HepG2 (cell line): ENCODE results near the gene KLF3. TPM values are rescaled to one million over a fixed set of nuclear protein-coding genes. Genes with fewer than 3 reads are reported as not detected.
A peak's percentile ranks its signal among the peaks of the same experiment; 100 is the strongest.

Experiments
- ATAC-seq: fragments of 200-7000 bp; cut with Tn5 transposase; 3 replicates; pipeline ENCODE4 v1.9.1; 2020; ENCODE audit warnings: mild to moderate bottlenecking, moderate library complexity
- BruUV-seq: library from RNA; stranded (reverse); fragments of 400-500 nt; replicated peaks from 2 replicates; lab custom pipeline; 2021; lab: Mats Ljungman, UMichigan
- CTCF ChIA-PET: fragments of 300-600 bp; formaldehyde crosslinking; extraction: SDS; loops from one replicate; lab custom pipeline; 2021; ENCODE audit warnings: low total read pairs, inconsistent platforms, low intra/inter-chr PET ratio; lab: Yijun Ruan, JAX
- POLR2A ChIA-PET: fragments of 350-600 bp; sonication (Branson Sonifier 250); formaldehyde crosslinking; loops from one replicate; lab custom pipeline; 2020; ENCODE audit warnings: antibody characterized with exemption, inconsistent platforms; lab: Yijun Ruan, JAX
- DNase-seq: peaks from one replicate; pipeline ENCODE4 v3.0.0-alpha.2; 2015; ENCODE audit warnings: low spot score
- FAIRE-seq: peaks from 3 replicates; lab custom pipeline; 2011; peaks lifted over from hg19 to GRCh38; lab: Jason Lieb, UNC
- H2AFZ ChIP-seq: one replicate; pipeline ENCODE4 v1.6.1; 2011; ENCODE audit warnings: low read length, inconsistent platforms
- H3K27ac ChIP-seq: fragments of 300-600 bp; 3 replicates; pipeline ENCODE4 v1.8.0; 2011; ENCODE audit warnings: mixed run types, mild to moderate bottlenecking, mixed read lengths, low read length, inconsistent platforms; ENCODE audit not compliant: insufficient read depth; ENCODE audit errors: extremely low read length
- H3K27me3 ChIP-seq, 2 experiments: fragments of 200-600 bp in 1 of 2; 2 replicates in 1 of 2; 3 replicates in 1 of 2; pipeline versions ENCODE4 v1.6.0 to v1.8.0; 2011; ENCODE audit warnings: low read length in 2 of 2, mild to moderate bottlenecking in 2 of 2, moderate library complexity in 2 of 2, inconsistent platforms in 1 of 2; ENCODE audit not compliant: insufficient read depth in 2 of 2, control insufficient read depth in 1 of 2
- H3K36me3 ChIP-seq, 2 experiments: fragments of 200-600 bp in 1 of 2; replicated peaks in 1 of 2; 2 replicates in 1 of 2; 3 replicates in 1 of 2; pipeline versions ENCODE4 v1.5.1 to v1.8.0; 2011; ENCODE audit warnings: low read length in 2 of 2, inconsistent platforms in 1 of 2; ENCODE audit not compliant: insufficient read depth in 2 of 2, control insufficient read depth in 1 of 2
- H3K4me1 ChIP-seq: 2 replicates; pipeline ENCODE4 v1.5.1; 2012; ENCODE audit warnings: low read length, inconsistent platforms; ENCODE audit not compliant: insufficient read depth
- H3K4me2 ChIP-seq: 2 replicates; pipeline ENCODE4 v1.6.0; 2011; ENCODE audit warnings: low read depth, low read length, inconsistent platforms
- H3K4me3 ChIP-seq, 3 experiments: fragments of 200-600 bp in 1 of 3; sonication (generic), shearing (Covaris generic) in 1 of 3; replicated peaks in 1 of 3; 2 replicates each; pipeline ENCODE4 v1.5.1; 2011 to 2016; ENCODE audit warnings: low read length in 3 of 3, inconsistent platforms in 2 of 3, low read depth in 2 of 3, mild to moderate bottlenecking in 2 of 3, control low read depth in 1 of 3, mixed read lengths in 1 of 3; ENCODE audit not compliant: insufficient read depth in 1 of 3
- H3K79me2 ChIP-seq: one replicate; pipeline ENCODE4 v1.6.1; 2011; ENCODE audit warnings: low read length, inconsistent platforms; ENCODE audit not compliant: insufficient read depth
- H3K9ac ChIP-seq: 2 replicates; pipeline ENCODE4 v1.6.0; 2011; ENCODE audit warnings: mild to moderate bottlenecking, low read depth, low read length, inconsistent platforms; ENCODE audit not compliant: insufficient read depth
- H3K9me3 ChIP-seq: 2 replicates; pipeline ENCODE4 v1.5.1; 2012; ENCODE audit warnings: mild to moderate bottlenecking, low read length
- H4K20me1 ChIP-seq: 2 replicates; pipeline ENCODE4 v1.6.0; 2011; ENCODE audit warnings: inconsistent platforms, mild to moderate bottlenecking, low read length, moderate library complexity; ENCODE audit not compliant: insufficient read depth
- DRAP1 ChIP-seq: IDR thresholded peaks from 2 replicates; pipeline ENCODE4 v1.6.1; 2016; ENCODE audit warnings: missing genetic modification reagents, missing compliant biosample characterization
- HIVEP1 ChIP-seq: sonication (generic); formaldehyde crosslinking; IDR thresholded peaks from 2 replicates; pipeline ENCODE4 v1.4.0; 2020; ENCODE audit warnings: mild to moderate bottlenecking, missing genetic modification reagents
- HNF1A ChIP-seq, 2 experiments: sonication (generic) in 1 of 2; formaldehyde crosslinking in 1 of 2; IDR thresholded peaks; 2 replicates each; pipeline versions ENCODE4 v1.4.0 to v1.6.1; 2016 to 2020; ENCODE audit warnings: borderline replicate concordance in 1 of 2, low read depth in 1 of 2, mild to moderate bottlenecking in 1 of 2, missing genetic modification reagents in 1 of 2
- HNF1B ChIP-seq: sonication (generic); formaldehyde crosslinking; IDR thresholded peaks from 2 replicates; pipeline ENCODE4 v1.5.1; 2020; ENCODE audit warnings: mild to moderate bottlenecking, moderate library complexity, missing genetic modification reagents
- IKZF4 ChIP-seq: sonication (generic); formaldehyde crosslinking; IDR thresholded peaks from 2 replicates; pipeline ENCODE4 v1.5.1; 2020; ENCODE audit warnings: borderline replicate concordance, mild to moderate bottlenecking, low read depth, missing genetic modification reagents; ENCODE audit errors: not compliant biosample characterization
- MEF2D ChIP-seq: sonication (generic); formaldehyde crosslinking; IDR thresholded peaks from 2 replicates; pipeline ENCODE4 v1.5.1; 2020; ENCODE audit warnings: mild to moderate bottlenecking, missing genetic modification reagents
- POLR2AphosphoS5 ChIP-seq: IDR thresholded peaks from 2 replicates; pipeline ENCODE4 v1.6.1; 2012; ENCODE audit warnings: low read depth, low read length
- RARA ChIP-seq: IDR thresholded peaks from 2 replicates; pipeline ENCODE4 v1.6.1; 2016; ENCODE audit warnings: missing genetic modification reagents, missing compliant biosample characterization
- RXRB ChIP-seq: IDR thresholded peaks from 2 replicates; pipeline ENCODE4 v1.6.1; 2016; ENCODE audit warnings: borderline replicate concordance, missing genetic modification reagents, missing compliant biosample characterization
- SALL1 ChIP-seq: sonication (generic); formaldehyde crosslinking; IDR thresholded peaks from 2 replicates; pipeline ENCODE4 v1.8.0; 2022; ENCODE audit warnings: mild to moderate bottlenecking, missing genetic modification reagents
- ZC3H13 ChIP-seq: sonication (generic); formaldehyde crosslinking; IDR thresholded peaks from 2 replicates; pipeline ENCODE4 v1.8.1; 2023; ENCODE audit warnings: mild to moderate bottlenecking, missing genetic modification reagents, moderate library complexity
- ZFP62 ChIP-seq: sonication (generic); formaldehyde crosslinking; IDR thresholded peaks from 2 replicates; pipeline ENCODE4 v1.4.0; 2020; ENCODE audit warnings: missing genetic modification reagents
- ZNF224 ChIP-seq: sonication (generic); formaldehyde crosslinking; IDR thresholded peaks from 2 replicates; pipeline ENCODE4 v1.5.0; 2020; ENCODE audit warnings: mild to moderate bottlenecking, missing genetic modification reagents
- ZNF382 ChIP-seq: sonication (generic); formaldehyde crosslinking; IDR thresholded peaks from 2 replicates; pipeline ENCODE4 v1.5.0; 2020; ENCODE audit warnings: missing genetic modification reagents, mild to moderate bottlenecking, borderline replicate concordance
- ZNF891 ChIP-seq: sonication (generic); formaldehyde crosslinking; IDR thresholded peaks from 2 replicates; pipeline ENCODE4 v1.5.0; 2020; ENCODE audit warnings: mild to moderate bottlenecking, missing genetic modification reagents
- WGBS: methylation state at CpG from one replicate; pipeline ENCODE4 v1.1.6; 2017; ENCODE audit warnings: low lambda C conversion rate; 5-methylcytosine and 5-hydroxymethylcytosine counted together
- in situ Hi-C: cut with HindIII; loops from 2 replicates; pipeline ENCODE4 v1.10.0; 2017; ENCODE audit warnings: low pct_unique_long_range_greater_than_20kb; ENCODE audit not compliant: extremely low pct_ligation_motif_present
- intact Hi-C: fragments of 100-400 bp; cut with micrococcal nuclease; formaldehyde crosslinking; loops from one replicate; pipeline ENCODE4 v1.10.0; 2022; ENCODE audit not compliant: unreplicated experiment
- polyA plus RNA-seq, 8 experiments: library from polyadenylated mRNA; depleted of rRNA in 3 of 8; stranded (reverse) in 7 of 8; unstranded in 1 of 8; fragments of >200 nt; fragmentation: Illumina TruSeq in 4 of 8; extraction: Trizol in 4 of 8; gene quantifications; 2 replicates each; pipeline versions ENCODE4 v1.2.1 to v1.2.3, GENCODE V29; 2011 to 2016; ENCODE audit warnings: low read depth in 4 of 8, missing spikeins in 1 of 8, mixed read lengths in 1 of 8; ENCODE audit not compliant: insufficient read depth in 1 of 8
- total RNA-seq, 5 experiments: library from RNA; depleted of rRNA; stranded (reverse); fragments of >200 nt; fragmentation: Illumina TruSeq; extraction: Trizol; gene quantifications; 2 replicates each; pipeline ENCODE4 v1.2.3, GENCODE V29; 2016; ENCODE audit warnings: low read depth in 1 of 5

KLF3 gene
- total and polyA plus RNA-seq, 2 of the 13 experiments (the other 11 are each of a cell fraction or from before 2014, with no cell fraction given), result 29.1 to 37.8 TPM

DNA sequence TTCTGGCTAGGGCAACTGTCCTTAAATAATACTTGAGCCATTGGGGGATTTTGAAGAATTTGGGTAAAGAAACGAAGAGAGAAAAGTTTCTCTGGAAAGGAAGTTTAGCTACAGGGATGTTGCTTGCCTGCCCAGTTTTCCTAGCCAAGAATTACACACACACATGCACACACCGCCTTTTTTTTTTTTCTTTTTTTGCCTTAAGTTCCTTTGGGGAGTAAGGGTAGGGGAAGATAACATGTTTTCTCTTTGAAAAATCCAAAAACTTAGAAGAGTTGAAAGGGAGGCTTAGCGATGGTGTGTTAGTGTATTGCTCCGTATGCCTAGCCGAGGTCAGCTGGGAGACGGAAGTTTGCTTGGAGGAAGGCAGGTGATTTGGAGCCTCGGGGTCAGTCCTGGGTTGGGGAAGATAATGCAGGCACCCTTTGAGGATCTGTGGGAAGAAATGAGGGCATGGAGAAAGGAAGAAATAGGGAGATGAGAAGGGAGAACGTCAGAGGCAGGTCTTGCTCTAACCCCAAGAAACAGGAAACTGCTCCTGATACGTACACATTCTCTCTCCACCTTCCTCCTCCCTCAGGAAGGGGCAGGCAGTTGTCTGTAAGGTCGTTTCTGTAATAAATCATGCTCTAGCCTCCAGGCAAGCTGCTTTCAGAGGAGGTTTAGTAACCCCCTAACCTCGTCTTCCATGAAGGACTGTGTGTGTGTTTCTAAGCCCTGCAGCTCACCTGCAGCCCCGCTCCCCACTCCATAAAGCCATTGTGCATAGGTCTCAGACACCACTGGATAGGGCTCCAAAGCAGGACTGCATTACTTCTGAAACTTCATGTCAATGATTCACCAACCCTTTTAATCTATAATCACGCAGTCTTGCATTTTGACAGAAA is 10.5 kb downstream of the KLF3 start:
- H3K36me3 ChIP-seq, result peaks cover 0 to 15% of the 10 kb centered on the region in 2 experiments; a peak in 3 of 5 replicates
- no peak overlapping the region for H2AFZ ChIP-seq
- H3K9ac ChIP-seq, result peak overlapping the region; percentile 37
- intact Hi-C loops (loop anchor here (1.0 to 10.0 kb wide), 7 partner anchors 58 to 612 kb away; no protein-coding TSS in a partner anchor), in situ Hi-C loops (loop anchor here (5.0 kb wide), 3 partner anchors 357 to 597 kb away; no protein-coding TSS in a partner anchor)
- peak overlapping the region; percentile 78 for H3K27ac ChIP-seq
- CTCF ChIA-PET, result interaction anchor here (1.9 to 3.0 kb wide), 3 partner anchors 355 to 612 kb away, joined by 9 to 32 read pairs (median 10); no protein-coding TSS in a partner anchor
- FAIRE-seq (peak; percentile 52), DNase-seq (peak; percentile 31), ATAC-seq (peak; percentile 41)
- peak overlapping the region; percentile 81 for H3K4me2 ChIP-seq
- no TSS peak for BruUV-seq
- no peaks in the 10 kb centered on the region for H3K9me3 ChIP-seq
- H3K79me2 ChIP-seq, result peaks cover 98% of the 10 kb centered on the region
- H3K4me3 ChIP-seq, result peak overlapping the region; percentile 3 to 57 (median 26); a peak in 3 of 6 replicates
- POLR2A ChIA-PET, result interaction anchor here (0.9 to 2.6 kb wide), 6 partner anchors 9 to 495 kb away, joined by 3 to 9 read pairs (median 6); no protein-coding TSS in a partner anchor
- WGBS, result 20% methylated on average over 13 of the region's 13 CpGs
- no peaks in the 10 kb centered on the region for H3K27me3 ChIP-seq
- peaks cover 43% of the 10 kb centered on the region for H4K20me1 ChIP-seq
- peaks cover 82% of the 10 kb centered on the region for H3K4me1 ChIP-seq
- TF ChIP-seq SALL1 (CRISPR knock-in tag) (peak; percentile 59; the same call in 1 of the 2 replicates), ZNF382 (CRISPR knock-in tag) (no peak), ZNF891 (CRISPR knock-in tag) (no peak), HNF1B (CRISPR knock-in tag) (0 out of 2 replicates have a peak, but pooled peaks have one; percentile 49), RXRB (CRISPR knock-in tag) (0 out of 2 replicates have a peak, but pooled peaks have one; percentile 13), POLR2AphosphoS5 (peak; percentile 62), HIVEP1 (CRISPR knock-in tag) (no peak), ZC3H13 (no peak), IKZF4 (CRISPR knock-in tag) (no peak), ZNF224 (CRISPR knock-in tag) (no peak), DRAP1 (CRISPR knock-in tag) (peak; percentile 49; the same call in 1 of the 2 replicates), HNF1A (IDR thresholded peaks at IDR 0.05; ENCODE audit: low read depth) (peak; percentile 72), HNF1A (CRISPR knock-in tag; IDR thresholded peaks at IDR 0.05; ENCODE audit: borderline replicate concordance) (peak; percentile 50; the same call in 1 of the 2 replicates), MEF2D (CRISPR knock-in tag) (peak; percentile 57; the same call in 1 of the 2 replicates), RARA (CRISPR knock-in tag) (0 out of 2 replicates have a peak, but pooled peaks have one; percentile 23), ZFP62 (CRISPR knock-in tag) (no peak)
